Neural cell (in vitro differentiated cells): ENCODE data around the gene PTPRD.

ENCODE experiments used
- EZH2 ChIP-seq: fragments of 200-600, 300-800 bp; shearing (Covaris generic), sonication (generic); IDR thresholded peaks from 2 replicates; pipeline ENCODE4 v1.6.1; 2014; ENCODE audit warnings: antibody characterized with exemption, low read length, borderline replicate concordance, mild to moderate bottlenecking; ENCODE audit not compliant: insufficient read depth, poor library complexity, severe bottlenecking
- POLR2AphosphoS5 ChIP-seq: IDR thresholded peaks from 2 replicates; pipeline ENCODE4 v1.6.1; 2012
- TAF1 ChIP-seq: IDR thresholded peaks from 2 replicates; pipeline ENCODE4 v1.6.1; 2012; ENCODE audit warnings: low read depth
- TF ChIP-seq, protein P1 (sequence below): fragments of 450-650 bp; IDR thresholded peaks from 2 replicates; pipeline ENCODE4 v1.5.1; 2014; ENCODE audit warnings: antibody characterized with exemption, mild to moderate bottlenecking, moderate library complexity; ENCODE audit not compliant: poor library complexity, severe bottlenecking

DNA sequence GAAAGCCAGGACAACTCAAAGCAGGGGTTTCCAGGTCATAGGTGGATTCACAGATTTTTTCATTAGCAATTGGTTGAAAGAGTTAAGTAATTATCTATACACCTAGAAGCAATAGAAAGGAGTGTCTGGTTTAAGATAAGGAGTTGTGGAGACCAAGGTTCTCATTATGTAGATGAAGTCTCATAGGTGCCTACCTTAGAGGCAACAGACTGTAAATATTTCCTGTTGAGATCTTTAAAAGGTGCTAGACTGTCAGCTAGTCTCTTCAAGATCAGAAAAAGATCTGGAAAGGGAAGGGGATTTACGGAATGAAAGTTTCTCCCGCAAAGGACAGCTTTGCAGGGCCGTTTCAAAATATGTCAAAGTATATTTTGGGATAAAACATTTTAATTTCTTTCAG lies 603.4 kb downstream of the PTPRD start:
- TF ChIP-seq EZH2 = no peak
- no peak for TF ChIP-seq TAF1
- TF ChIP-seq, protein P1, sequence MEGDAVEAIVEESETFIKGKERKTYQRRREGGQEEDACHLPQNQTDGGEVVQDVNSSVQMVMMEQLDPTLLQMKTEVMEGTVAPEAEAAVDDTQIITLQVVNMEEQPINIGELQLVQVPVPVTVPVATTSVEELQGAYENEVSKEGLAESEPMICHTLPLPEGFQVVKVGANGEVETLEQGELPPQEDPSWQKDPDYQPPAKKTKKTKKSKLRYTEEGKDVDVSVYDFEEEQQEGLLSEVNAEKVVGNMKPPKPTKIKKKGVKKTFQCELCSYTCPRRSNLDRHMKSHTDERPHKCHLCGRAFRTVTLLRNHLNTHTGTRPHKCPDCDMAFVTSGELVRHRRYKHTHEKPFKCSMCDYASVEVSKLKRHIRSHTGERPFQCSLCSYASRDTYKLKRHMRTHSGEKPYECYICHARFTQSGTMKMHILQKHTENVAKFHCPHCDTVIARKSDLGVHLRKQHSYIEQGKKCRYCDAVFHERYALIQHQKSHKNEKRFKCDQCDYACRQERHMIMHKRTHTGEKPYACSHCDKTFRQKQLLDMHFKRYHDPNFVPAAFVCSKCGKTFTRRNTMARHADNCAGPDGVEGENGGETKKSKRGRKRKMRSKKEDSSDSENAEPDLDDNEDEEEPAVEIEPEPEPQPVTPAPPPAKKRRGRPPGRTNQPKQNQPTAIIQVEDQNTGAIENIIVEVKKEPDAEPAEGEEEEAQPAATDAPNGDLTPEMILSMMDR = no peak
- TF ChIP-seq POLR2AphosphoS5 = no peak
